ENCODE data around the gene DEPDC4.
"Not testable (repeated sequence)": the region's sequence is repeated elsewhere in the genome, so short reads cannot be mapped to it uniquely, and the experiment has no call there.

DEPDC4 gene

DNA sequence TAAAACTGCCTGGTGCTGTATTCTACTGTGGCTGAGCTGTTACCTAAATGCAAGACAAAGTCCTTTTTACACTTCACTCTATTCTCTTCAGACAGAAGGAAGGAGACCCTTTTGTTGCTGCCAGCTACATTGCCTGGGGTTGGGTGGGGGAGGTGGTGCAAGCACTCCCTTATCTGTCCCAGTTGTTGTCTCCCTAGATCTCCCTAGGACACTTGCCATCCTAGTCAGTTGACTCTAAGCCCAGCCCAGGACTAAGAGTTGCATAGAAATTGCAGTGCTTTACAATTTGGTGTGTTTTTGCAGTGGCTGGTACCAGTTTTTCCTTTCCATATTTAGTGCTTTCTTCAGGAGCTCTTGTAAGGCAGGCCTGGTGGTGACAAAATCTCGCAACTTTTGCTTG, 35.2 kb upstream of the DEPDC4 start:
- H3K4me2 ChIP-seq (ENCODE audit: low read length) = no peak overlapping the region
- peak; percentile 4 for DNase-seq
- H2BK15ac ChIP-seq (replicated peaks; ENCODE audit: low read depth) = no peak overlapping the region
- no peak overlapping the region for H3K9ac ChIP-seq (ENCODE audit: low read length)
- H4K5ac ChIP-seq (ENCODE audit: low read length) = no peak overlapping the region
- H2BK5ac ChIP-seq (ENCODE audit: low read length) = no peak overlapping the region
- H3K18ac ChIP-seq (ENCODE audit: low read length) = no peak overlapping the region
- H3K56ac ChIP-seq (ENCODE audit: low read length) = no peak overlapping the region
- H3K4ac ChIP-seq (ENCODE audit: low read depth, low read length) = no peak overlapping the region
- H3K4me3 ChIP-seq (ENCODE audit: low read length) = no peak overlapping the region
- H3K79me1 ChIP-seq (ENCODE audit: low read length) = no peaks in the 10 kb centered on the region
- no peak overlapping the region for H2AK5ac ChIP-seq (ENCODE audit: low read length)
- no peak overlapping the region for H4K8ac ChIP-seq (ENCODE audit: low read depth, low read length)
- H3K79me2 ChIP-seq (ENCODE audit: control insufficient read depth, insufficient read depth, low read length) = no peaks in the 10 kb centered on the region
- no peak overlapping the region for H2BK120ac ChIP-seq (ENCODE audit: low read depth, low read length)
- no CpG with 5 or more reads among the region's 1 CpG for WGBS (ENCODE audit: extremely low coverage, insufficient coverage, low lambda C conversion rate)
- no peaks in the 10 kb centered on the region for H3K36me3 ChIP-seq (ENCODE audit: control insufficient read depth, insufficient read depth, low read length)
- H3K27ac ChIP-seq (ENCODE audit: low read depth, low read length) = no peak overlapping the region
- no peaks in the 10 kb centered on the region for H3K4me1 ChIP-seq (ENCODE audit: control insufficient read depth, low read depth, low read length)
- no peaks in the 10 kb centered on the region for H3K27me3 ChIP-seq (ENCODE audit: insufficient read depth, low read length, poor library complexity)
- no peak overlapping the region for H3K23ac ChIP-seq (ENCODE audit: low read length)

DNA sequence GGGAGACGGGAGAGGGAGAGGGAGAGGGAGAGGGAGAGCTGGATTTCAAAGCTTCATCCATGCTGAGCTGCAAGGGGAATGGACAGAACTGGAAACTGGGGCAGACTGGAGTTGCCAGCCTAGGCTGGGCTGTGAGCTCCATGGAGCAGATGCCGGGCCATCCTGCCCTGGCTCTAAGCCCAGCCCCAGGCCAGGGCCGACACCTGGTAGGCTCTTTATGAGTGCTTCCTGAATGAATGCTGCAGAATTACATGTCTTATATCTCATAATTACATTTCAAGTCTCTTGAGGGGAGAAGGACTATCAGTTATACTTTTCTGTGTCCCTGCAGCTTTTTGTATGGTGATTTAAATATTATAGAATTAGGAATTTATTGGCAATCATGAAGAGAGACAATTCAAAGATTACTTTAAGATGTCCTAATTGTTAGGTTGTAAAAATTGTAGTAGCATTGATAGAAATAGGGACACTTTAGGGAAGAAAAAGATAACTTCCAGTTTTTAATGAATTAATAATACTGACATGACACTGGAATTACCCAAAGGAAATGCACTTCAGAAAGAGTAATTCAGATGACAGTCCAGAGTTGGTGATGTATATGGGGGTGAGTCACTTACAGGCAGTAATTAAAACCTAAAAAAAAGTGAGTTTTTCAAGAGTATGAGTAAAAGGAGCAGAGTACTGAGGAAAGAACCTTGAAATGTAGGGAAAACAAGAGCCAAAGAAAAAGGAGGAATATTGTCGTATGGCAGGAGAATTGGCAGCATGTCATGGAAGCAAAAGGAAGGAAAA, 29.1 kb upstream of the DEPDC4 start:
- Histone ChIP-seq H4K8ac (ENCODE audit: low read depth, low read length) (no peak overlapping the region), H2BK120ac (ENCODE audit: low read depth, low read length) (no peak overlapping the region), H3K18ac (ENCODE audit: low read length) (no peak overlapping the region), H3K56ac (ENCODE audit: low read length) (no peak overlapping the region), H4K5ac (ENCODE audit: low read length) (no peak overlapping the region), H3K9ac (ENCODE audit: low read length) (no peak overlapping the region), H3K36me3 (ENCODE audit: control insufficient read depth, insufficient read depth, low read length) (no peaks in the 10 kb centered on the region), H3K4me3 (ENCODE audit: low read length) (no peak overlapping the region), H2AK5ac (ENCODE audit: low read length) (no peak overlapping the region), H3K4me2 (ENCODE audit: low read length) (no peak overlapping the region), H3K4ac (ENCODE audit: low read depth, low read length) (no peak overlapping the region), H3K79me2 (ENCODE audit: control insufficient read depth, insufficient read depth, low read length) (no peaks in the 10 kb centered on the region), H3K4me1 (ENCODE audit: control insufficient read depth, low read depth, low read length) (no peaks in the 10 kb centered on the region), H2BK5ac (ENCODE audit: low read length) (no peak overlapping the region), H3K23ac (ENCODE audit: low read length) (no peak overlapping the region), H3K27ac (ENCODE audit: low read depth, low read length) (no peak overlapping the region), H3K27me3 (ENCODE audit: insufficient read depth, low read length, poor library complexity) (no peaks in the 10 kb centered on the region), H2BK15ac (replicated peaks; ENCODE audit: low read depth) (no peak overlapping the region), H3K79me1 (ENCODE audit: low read length) (no peaks in the 10 kb centered on the region)
- DNase-seq = no peak
- WGBS (ENCODE audit: extremely low coverage, insufficient coverage, low lambda C conversion rate) = no CpG with 5 or more reads among the region's 4 CpGs

DNA sequence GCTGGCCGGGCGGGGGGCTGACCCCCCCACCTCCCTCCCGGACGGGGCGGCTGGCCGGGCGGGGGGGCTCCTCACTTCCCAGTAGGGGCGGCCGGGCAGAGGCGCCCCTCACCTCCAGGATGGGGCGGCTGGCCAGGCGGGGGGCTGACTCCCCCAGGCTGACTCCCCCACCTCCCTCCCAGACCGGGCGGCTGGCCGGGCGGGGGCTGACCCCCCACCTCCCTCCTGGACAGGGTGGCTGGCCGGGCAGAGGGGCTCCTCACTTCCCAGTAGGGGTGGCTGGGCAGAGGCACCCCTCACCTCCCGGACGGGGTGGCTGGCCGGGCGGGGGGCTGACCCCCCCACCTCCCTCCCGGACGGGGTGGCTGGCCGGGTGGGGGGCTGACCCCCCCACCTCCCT, 27.5 kb upstream of the DEPDC4 start:
- H3K4me2 ChIP-seq (ENCODE audit: low read length); H3K56ac ChIP-seq (ENCODE audit: low read length); H2AK5ac ChIP-seq (ENCODE audit: low read length); H3K27ac ChIP-seq (ENCODE audit: low read depth, low read length); H2BK120ac ChIP-seq (ENCODE audit: low read depth, low read length); H3K9ac ChIP-seq (ENCODE audit: low read length); H3K18ac ChIP-seq (ENCODE audit: low read length); H2BK15ac ChIP-seq (replicated peaks; ENCODE audit: low read depth); H3K4ac ChIP-seq (ENCODE audit: low read depth, low read length); DNase-seq; H4K5ac ChIP-seq (ENCODE audit: low read length); H3K27me3 ChIP-seq (ENCODE audit: insufficient read depth, low read length, poor library complexity); H4K8ac ChIP-seq (ENCODE audit: low read depth, low read length); H3K79me1 ChIP-seq (ENCODE audit: low read length); H3K4me3 ChIP-seq (ENCODE audit: low read length); H3K4me1 ChIP-seq (ENCODE audit: control insufficient read depth, low read depth, low read length); H3K36me3 ChIP-seq (ENCODE audit: control insufficient read depth, insufficient read depth, low read length); H3K79me2 ChIP-seq (ENCODE audit: control insufficient read depth, insufficient read depth, low read length); H2BK5ac ChIP-seq (ENCODE audit: low read length); H3K23ac ChIP-seq (ENCODE audit: low read length): not testable (repeated sequence)
- no CpG with 5 or more reads among the region's 24 CpGs for WGBS (ENCODE audit: extremely low coverage, insufficient coverage, low lambda C conversion rate)

DNA sequence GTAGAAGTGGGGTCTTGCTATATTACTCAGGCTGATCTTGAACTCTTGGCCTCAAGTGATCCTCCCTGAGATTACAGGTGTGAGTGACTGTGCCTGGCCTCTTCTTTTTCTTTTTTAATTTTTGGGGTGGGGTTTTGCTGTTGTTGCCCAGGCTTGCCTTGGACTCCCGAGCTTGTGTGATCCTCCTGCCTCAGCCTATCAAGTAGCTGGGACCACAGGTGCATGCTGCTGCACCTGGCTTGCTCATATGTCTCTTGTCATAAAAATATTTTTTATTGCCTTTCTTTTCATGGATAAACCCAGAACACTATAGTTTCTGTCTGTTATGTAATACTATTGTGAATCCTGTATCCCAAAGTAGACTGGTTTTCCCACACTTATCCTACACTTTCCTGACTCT, 26.1 kb upstream of the DEPDC4 start:
- H3K56ac ChIP-seq (ENCODE audit: low read length) = no peak overlapping the region
- H3K27me3 ChIP-seq (ENCODE audit: insufficient read depth, low read length, poor library complexity) = no peaks in the 10 kb centered on the region
- H3K18ac ChIP-seq (ENCODE audit: low read length) = no peak overlapping the region
- H3K23ac ChIP-seq (ENCODE audit: low read length) = no peak overlapping the region
- WGBS (ENCODE audit: extremely low coverage, insufficient coverage, low lambda C conversion rate) = no CpG with 5 or more reads among the region's 1 CpG
- H3K9ac ChIP-seq (ENCODE audit: low read length) = no peak overlapping the region
- no peak overlapping the region for H3K4me3 ChIP-seq (ENCODE audit: low read length)
- H3K36me3 ChIP-seq (ENCODE audit: control insufficient read depth, insufficient read depth, low read length) = no peaks in the 10 kb centered on the region
- no peak overlapping the region for H3K27ac ChIP-seq (ENCODE audit: low read depth, low read length)
- DNase-seq = no peak
- no peak overlapping the region for H2BK5ac ChIP-seq (ENCODE audit: low read length)
- H2BK15ac ChIP-seq (replicated peaks; ENCODE audit: low read depth) = no peak overlapping the region
- no peak overlapping the region for H3K4me2 ChIP-seq (ENCODE audit: low read length)
- no peak overlapping the region for H4K8ac ChIP-seq (ENCODE audit: low read depth, low read length)
- no peaks in the 10 kb centered on the region for H3K79me1 ChIP-seq (ENCODE audit: low read length)
- H2AK5ac ChIP-seq (ENCODE audit: low read length) = no peak overlapping the region
- H3K4ac ChIP-seq (ENCODE audit: low read depth, low read length) = no peak overlapping the region
- H3K4me1 ChIP-seq (ENCODE audit: control insufficient read depth, low read depth, low read length) = no peaks in the 10 kb centered on the region
- no peak overlapping the region for H2BK120ac ChIP-seq (ENCODE audit: low read depth, low read length)
- H4K5ac ChIP-seq (ENCODE audit: low read length) = no peak overlapping the region
- no peaks in the 10 kb centered on the region for H3K79me2 ChIP-seq (ENCODE audit: control insufficient read depth, insufficient read depth, low read length)

DNA sequence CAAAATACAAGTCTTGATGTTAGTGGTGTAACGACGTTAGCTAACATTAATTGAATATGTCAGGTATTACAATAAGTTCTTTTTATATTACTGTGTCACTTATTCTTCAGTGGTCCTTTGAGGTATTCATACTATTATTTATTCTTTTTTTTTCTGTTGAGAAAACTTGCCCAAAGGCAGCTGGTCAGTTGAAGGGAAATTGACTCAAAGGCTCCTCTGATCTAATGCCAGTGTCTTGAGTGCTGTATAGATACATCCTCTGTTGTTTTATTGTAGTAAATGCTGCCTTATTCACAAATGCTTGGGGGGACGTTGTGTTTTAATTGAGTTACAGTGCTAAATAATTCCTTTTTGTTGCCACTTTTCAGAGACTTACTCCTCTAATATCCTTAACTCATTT, 23.1 kb upstream of the DEPDC4 start:
- no peaks in the 10 kb centered on the region for H3K36me3 ChIP-seq (ENCODE audit: control insufficient read depth, insufficient read depth, low read length)
- no peaks in the 10 kb centered on the region for H3K79me2 ChIP-seq (ENCODE audit: control insufficient read depth, insufficient read depth, low read length)
- H3K4me1 ChIP-seq (ENCODE audit: control insufficient read depth, low read depth, low read length) = no peaks in the 10 kb centered on the region
- no peak overlapping the region for H2BK15ac ChIP-seq (replicated peaks; ENCODE audit: low read depth)
- H3K4me2 ChIP-seq (ENCODE audit: low read length) = no peak overlapping the region
- no peak overlapping the region for H3K56ac ChIP-seq (ENCODE audit: low read length)
- no peak overlapping the region for H3K4ac ChIP-seq (ENCODE audit: low read depth, low read length)
- no peak overlapping the region for H3K27ac ChIP-seq (ENCODE audit: low read depth, low read length)
- no peaks in the 10 kb centered on the region for H3K27me3 ChIP-seq (ENCODE audit: insufficient read depth, low read length, poor library complexity)
- H3K23ac ChIP-seq (ENCODE audit: low read length) = no peak overlapping the region
- no peak overlapping the region for H3K18ac ChIP-seq (ENCODE audit: low read length)
- no peak overlapping the region for H4K5ac ChIP-seq (ENCODE audit: low read length)
- H4K8ac ChIP-seq (ENCODE audit: low read depth, low read length) = no peak overlapping the region
- no peak overlapping the region for H3K9ac ChIP-seq (ENCODE audit: low read length)
- no peak for DNase-seq
- H3K79me1 ChIP-seq (ENCODE audit: low read length) = no peaks in the 10 kb centered on the region
- H2BK5ac ChIP-seq (ENCODE audit: low read length) = no peak overlapping the region
- no peak overlapping the region for H2BK120ac ChIP-seq (ENCODE audit: low read depth, low read length)
- H3K4me3 ChIP-seq (ENCODE audit: low read length) = no peak overlapping the region
- WGBS (ENCODE audit: extremely low coverage, insufficient coverage, low lambda C conversion rate) = no CpG with 5 or more reads among the region's 3 CpGs
- H2AK5ac ChIP-seq (ENCODE audit: low read length) = no peak overlapping the region

DNA sequence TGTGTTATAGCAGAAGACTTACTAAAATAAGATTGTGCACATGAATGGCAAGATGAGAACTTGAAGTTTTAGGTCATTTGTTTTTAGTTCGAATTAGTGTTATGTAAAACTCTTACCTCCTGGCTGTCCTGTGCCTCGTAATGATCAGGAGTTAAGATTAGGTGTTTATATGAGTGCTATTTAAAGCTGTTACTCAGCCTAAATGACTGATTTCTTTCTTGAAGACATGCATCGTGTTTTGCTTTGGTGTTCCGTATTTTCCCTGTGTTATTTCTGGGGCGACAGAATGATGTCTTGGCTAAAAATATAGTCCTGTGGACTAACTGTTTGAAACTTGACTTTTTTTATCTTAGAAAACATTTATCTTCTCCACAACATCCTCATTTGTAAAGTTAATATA, 22.2 kb upstream of the DEPDC4 start:
- H3K27me3 ChIP-seq (ENCODE audit: insufficient read depth, low read length, poor library complexity) = no peaks in the 10 kb centered on the region
- H3K79me1 ChIP-seq (ENCODE audit: low read length) = no peaks in the 10 kb centered on the region
- no peak overlapping the region for H4K8ac ChIP-seq (ENCODE audit: low read depth, low read length)
- no peak overlapping the region for H4K5ac ChIP-seq (ENCODE audit: low read length)
- no peak overlapping the region for H2BK5ac ChIP-seq (ENCODE audit: low read length)
- H3K4ac ChIP-seq (ENCODE audit: low read depth, low read length) = no peak overlapping the region
- H3K4me3 ChIP-seq (ENCODE audit: low read length) = no peak overlapping the region
- H3K56ac ChIP-seq (ENCODE audit: low read length) = no peak overlapping the region
- no peaks in the 10 kb centered on the region for H3K4me1 ChIP-seq (ENCODE audit: control insufficient read depth, low read depth, low read length)
- H3K27ac ChIP-seq (ENCODE audit: low read depth, low read length) = no peak overlapping the region
- H2BK15ac ChIP-seq (replicated peaks; ENCODE audit: low read depth) = no peak overlapping the region
- 100% methylated on average over 1 of the region's 5 CpGs for WGBS (ENCODE audit: extremely low coverage, insufficient coverage, low lambda C conversion rate)
- H3K23ac ChIP-seq (ENCODE audit: low read length) = no peak overlapping the region
- H3K4me2 ChIP-seq (ENCODE audit: low read length) = no peak overlapping the region
- no peak overlapping the region for H3K18ac ChIP-seq (ENCODE audit: low read length)
- no peak overlapping the region for H2BK120ac ChIP-seq (ENCODE audit: low read depth, low read length)
- no peak overlapping the region for H2AK5ac ChIP-seq (ENCODE audit: low read length)
- H3K9ac ChIP-seq (ENCODE audit: low read length) = no peak overlapping the region
- no peak for DNase-seq
- H3K79me2 ChIP-seq (ENCODE audit: control insufficient read depth, insufficient read depth, low read length) = no peaks in the 10 kb centered on the region
- H3K36me3 ChIP-seq (ENCODE audit: control insufficient read depth, insufficient read depth, low read length) = no peaks in the 10 kb centered on the region
